GM23338 (cell line): ENCODE measurements around the gene ERVK3-1. TPM values are rescaled to one million over a fixed set of nuclear protein-coding genes. Genes with fewer than 3 reads are reported as not detected.

Experiments
- ATAC-seq: fragments of 200-7000 bp; cut with Tn5 transposase; 3 replicates; pipeline ENCODE4 v1.9.1; 2020
- DNase-seq: peaks from one replicate; pipeline ENCODE4 v3.0.0-alpha.2; 2015; ENCODE audit warnings: low spot score
- H2AFZ ChIP-seq: fragments of 200-600 bp; sonication (generic); 2 replicates; pipeline ENCODE4 v1.8.0; 2016; ENCODE audit warnings: antibody characterized with exemption, mild to moderate bottlenecking, moderate library complexity
- H3F3A ChIP-seq: fragments of 200-600 bp; sonication (generic); replicated peaks from 2 replicates; pipeline ENCODE4 v1.8.0; 2017; ENCODE audit warnings: antibody characterized with exemption, mixed run types, low read depth
- H3K27ac ChIP-seq: fragments of 200-600 bp; sonication (generic); 2 replicates; pipeline ENCODE4 v1.6.1; 2016; ENCODE audit warnings: low read depth
- H3K27me3 ChIP-seq: fragments of 200-600 bp; sonication (generic); 2 replicates; pipeline ENCODE4 v1.8.0; 2016; ENCODE audit warnings: mild to moderate bottlenecking, mixed run types, moderate library complexity; ENCODE audit not compliant: insufficient read depth
- H3K36me3 ChIP-seq: fragments of 200-600 bp; sonication (generic); 2 replicates; pipeline ENCODE4 v1.8.0; 2016; ENCODE audit warnings: mild to moderate bottlenecking; ENCODE audit not compliant: insufficient read depth
- H3K4me1 ChIP-seq: fragments of 200-600 bp; sonication (generic); 2 replicates; pipeline ENCODE4 v1.8.0; 2016; ENCODE audit warnings: mild to moderate bottlenecking, moderate library complexity; ENCODE audit not compliant: insufficient read depth
- H3K4me2 ChIP-seq: fragments of 200-600 bp; sonication (generic); 2 replicates; pipeline ENCODE4 v1.7.1; 2017; ENCODE audit warnings: mixed run types
- H3K4me3 ChIP-seq: fragments of 200-600 bp; sonication (generic); 2 replicates; pipeline ENCODE4 v1.6.1; 2016; ENCODE audit warnings: mixed run types
- H3K79me2 ChIP-seq: fragments of 200-600 bp; sonication (generic); replicated peaks from 2 replicates; pipeline ENCODE4 v1.8.0; 2017; ENCODE audit warnings: mild to moderate bottlenecking; ENCODE audit not compliant: insufficient read depth
- H3K9me2 ChIP-seq: fragments of 200-600 bp; sonication (generic); 2 replicates; pipeline ENCODE4 v1.8.0; 2017; ENCODE audit not compliant: insufficient read depth
- H4K20me1 ChIP-seq: fragments of 200-600 bp; sonication (generic); replicated peaks from 2 replicates; pipeline ENCODE4 v1.8.0; 2017; ENCODE audit warnings: mild to moderate bottlenecking; ENCODE audit not compliant: insufficient read depth
- H3K27ac Mint-ChIP-seq: 2 replicates; pipeline ENCODE4 v1.8.0; 2020; ENCODE audit warnings: inconsistent platforms, mild to moderate bottlenecking, moderate library complexity, mixed read lengths
- H3K27me3 Mint-ChIP-seq: 3 replicates; pipeline ENCODE4 v1.8.0; 2022; ENCODE audit warnings: low read depth, mild to moderate bottlenecking, moderate library complexity, mixed read lengths, inconsistent platforms; ENCODE audit not compliant: insufficient read depth, poor library complexity
- H3K36me3 Mint-ChIP-seq: 3 replicates; pipeline ENCODE4 v1.8.0; 2021; ENCODE audit warnings: low read depth, mild to moderate bottlenecking, inconsistent platforms, moderate library complexity, mixed read lengths
- H3K4me1 Mint-ChIP-seq: 3 replicates; pipeline ENCODE4 v1.8.0; 2020; ENCODE audit warnings: mild to moderate bottlenecking, inconsistent platforms, mixed read lengths
- H3K4me3 Mint-ChIP-seq: 3 replicates; pipeline ENCODE4 v1.8.0; 2021; ENCODE audit warnings: moderate library complexity, mild to moderate bottlenecking, inconsistent platforms, mixed read lengths
- H3K9me3 Mint-ChIP-seq: 3 replicates; pipeline ENCODE4 v1.8.0; 2020; ENCODE audit warnings: moderate library complexity, mild to moderate bottlenecking, inconsistent platforms, mixed read lengths
- CREB1 ChIP-seq: fragments of 250-450 bp; sonication (Bioruptor Pico); IDR thresholded peaks from 2 replicates; pipeline ENCODE4 v1.5.0; 2020; ENCODE audit warnings: low read depth, mild to moderate bottlenecking, moderate library complexity
- CTCF ChIP-seq, 2 experiments: fragments of 200-600 bp in 1 of 2; sonication (generic) in 1 of 2; conservative IDR thresholded peaks; 2 replicates each; pipeline versions ENCODE4 v1.5.1 to v1.6.1; 2016 to 2017; ENCODE audit warnings: antibody characterized with exemption in 2 of 2, low read depth in 2 of 2, mild to moderate bottlenecking in 2 of 2, moderate library complexity in 1 of 2
- ETS1 ChIP-seq: IDR thresholded peaks from 2 replicates; pipeline ENCODE4 v1.6.1; 2016; ENCODE audit warnings: antibody characterized with exemption
- EZH2 ChIP-seq: fragments of 200-600 bp; sonication (generic); IDR thresholded peaks from one replicate; pipeline ENCODE4 v1.8.0; 2017; ENCODE audit warnings: antibody characterized with exemption, mild to moderate bottlenecking, low read depth; ENCODE audit not compliant: unreplicated experiment
- EZH2phosphoT487 ChIP-seq: fragments of 200-600 bp; sonication (generic); IDR thresholded peaks from one replicate; pipeline ENCODE4 v1.8.1; 2018; ENCODE audit warnings: antibody characterized with exemption; ENCODE audit not compliant: unreplicated experiment
- JUNB ChIP-seq: IDR thresholded peaks from one replicate; pipeline ENCODE4 v1.6.1; 2016; ENCODE audit warnings: antibody characterized with exemption; ENCODE audit not compliant: unreplicated experiment
- NANOG ChIP-seq: IDR thresholded peaks from 2 replicates; pipeline ENCODE4 v1.6.1; 2016; ENCODE audit warnings: antibody characterized with exemption, borderline replicate concordance
- POLR2AphosphoS5 ChIP-seq: IDR thresholded peaks from 2 replicates; pipeline ENCODE4 v1.6.1; 2016; ENCODE audit warnings: antibody characterized with exemption, low read depth
- REST ChIP-seq: IDR thresholded peaks from one replicate; pipeline ENCODE4 v1.6.1; 2018; ENCODE audit warnings: antibody characterized with exemption; ENCODE audit not compliant: unreplicated experiment
- STAT1 ChIP-seq: IDR thresholded peaks from one replicate; pipeline ENCODE4 v1.6.1; 2016; ENCODE audit warnings: antibody characterized with exemption; ENCODE audit not compliant: unreplicated experiment
- ZNF114 ChIP-seq: fragments of 250-450 bp; sonication (Bioruptor Pico); IDR thresholded peaks from 2 replicates; pipeline ENCODE4 v1.5.0; 2020; ENCODE audit warnings: mild to moderate bottlenecking, moderate library complexity
- ZNF331 ChIP-seq: fragments of 250-450 bp; sonication (Bioruptor Pico); IDR thresholded peaks from 2 replicates; pipeline ENCODE4 v1.5.0; 2020; ENCODE audit warnings: low read depth, mild to moderate bottlenecking, moderate library complexity
- ZNF462 ChIP-seq: fragments of 250-450 bp; sonication (Bioruptor Pico); IDR thresholded peaks from 2 replicates; pipeline ENCODE4 v1.5.0; 2020; ENCODE audit warnings: mild to moderate bottlenecking, moderate library complexity
- polyA plus RNA-seq: library from polyadenylated mRNA; unstranded; fragments of >200 nt; fragmentation: Nextera tagmentation; extraction: Ambion mirVana; gene quantifications from 2 replicates; pipeline ENCODE4 v1.2.1, GENCODE V29; 2016
- total RNA-seq: library from RNA; depleted of rRNA; stranded (reverse); fragments of >200 nt; shearing (Covaris generic); gene quantifications from 2 replicates; pipeline ENCODE4 v1.2.3, GENCODE V29; 2014

Gene ERVK3-1
- total and polyA plus RNA-seq, 2 experiments from 2014 or later: 34.4 to 66.2 TPM

GRCh38 chr19:58265100-58265499 lies 40.1 kb upstream of the ERVK3-1 start:
- peaks cover 57% of the 10 kb centered on the region for H3K36me3 ChIP-seq
- TF ChIP-seq EZH2 (no peak), CTCF (conservative IDR thresholded peaks at IDR 0.05; ENCODE audit: low read depth in 2 of 2) (no peak), POLR2AphosphoS5 (no peak), STAT1 (no peak), NANOG (no peak), CREB1 (no peak), ETS1 (no peak), REST (no peak), EZH2phosphoT487 (no peak), ZNF331 (CRISPR knock-in tag) (no peak), ZNF462 (CRISPR knock-in tag) (no peak), JUNB (no peak), ZNF114 (CRISPR knock-in tag) (no peak)

More at GRCh38 chr19:58265100-58265499, 40.1 kb upstream of the ERVK3-1 start:
- DNase-seq (no peak), ATAC-seq (no peak)
- Mint-ChIP-seq H3K9me3 (peaks cover 98% of the 10 kb centered on the region), H3K4me1 (no peaks in the 10 kb centered on the region), H3K36me3 (peaks cover 95% of the 10 kb centered on the region), H3K27ac (no peak overlapping the region), H3K27me3 (peaks cover 64% of the 10 kb centered on the region), H3K4me3 (no peak overlapping the region)
- H3F3A ChIP-seq: peaks cover 34% of the 10 kb centered on the region
- no peak overlapping the region for H3K4me3 ChIP-seq
- H3K79me2 ChIP-seq: no peaks in the 10 kb centered on the region; the same call in 1 of the 2 replicates
- H3K27ac ChIP-seq: no peak overlapping the region
- no peaks in the 10 kb centered on the region for H4K20me1 ChIP-seq
- no peak overlapping the region for H3K4me2 ChIP-seq
- H3K4me1 ChIP-seq: no peaks in the 10 kb centered on the region
- no peak overlapping the region for H2AFZ ChIP-seq
- H3K9me2 ChIP-seq: no peaks in the 10 kb centered on the region
- H3K27me3 ChIP-seq: 0 out of 2 replicates have a peak, but pooled peaks cover 3% of the 10 kb centered on the region
